Naive thymus-derived CD4-positive, alpha-beta T cell (primary cell): Measurements from ENCODE around the gene STK32C. TPM values are rescaled to one million over a fixed set of nuclear protein-coding genes. Genes with fewer than 3 reads are reported as not detected.
A peak's percentile ranks its signal among the peaks of the same experiment; 100 is the strongest.

ENCODE experiments used
- ATAC-seq: fragments of 150-1000 bp; cut with Tn5 transposase; 2 replicates; pipeline ENCODE4 v1.10.0; 2021; ENCODE audit warnings: mild to moderate bottlenecking, moderate library complexity
- CTCF ChIA-PET: fragments of 350-600 bp; sonication (Branson Sonifier 250); formaldehyde crosslinking; loops from one replicate; lab custom pipeline; 2021; ENCODE audit warnings: antibody characterized with exemption; lab: Charles Lee
- POLR2A ChIA-PET: fragments of 350-600 bp; sonication (Branson Sonifier 250); formaldehyde crosslinking; loops from one replicate; lab custom pipeline; 2021; ENCODE audit warnings: antibody characterized with exemption, inconsistent platforms; lab: Charles Lee
- DNase-seq, 9 donors: peaks; one replicate each; pipeline versions ENCODE4 v3.0.0 to v3.0.0-alpha.2; 2020 to 2022; ENCODE audit warnings: mixed read lengths in 1 of 9
- H3K27ac ChIP-seq: one replicate; pipeline ENCODE4 v1.7.0; 2013; ENCODE audit warnings: mild to moderate bottlenecking, low read depth, low read length, moderate library complexity
- H3K27me3 ChIP-seq, 2 donors: one replicate each; pipeline ENCODE4 v1.7.0; 2013; ENCODE audit warnings: low read length in 2 of 2, mild to moderate bottlenecking in 2 of 2, moderate library complexity in 2 of 2; ENCODE audit not compliant: control insufficient read depth in 2 of 2, insufficient read depth in 2 of 2
- H3K36me3 ChIP-seq, 3 experiments: 1 replicate in 2 of 3; 2 replicates in 1 of 3; pipeline ENCODE4 v1.7.0; 2013; ENCODE audit warnings: low read length in 3 of 3, mild to moderate bottlenecking in 3 of 3, moderate library complexity in 1 of 3; ENCODE audit not compliant: insufficient read depth in 3 of 3, control insufficient read depth in 2 of 3
- H3K4me1 ChIP-seq, 2 donors: one replicate each; pipeline ENCODE4 v1.7.0; 2013; ENCODE audit warnings: low read length in 2 of 2, mild to moderate bottlenecking in 2 of 2, moderate library complexity in 1 of 2; ENCODE audit not compliant: control insufficient read depth in 2 of 2, insufficient read depth in 2 of 2
- H3K4me3 ChIP-seq: 2 replicates; pipeline ENCODE4 v1.7.0; 2013; ENCODE audit warnings: mild to moderate bottlenecking, low read length
- H3K9me3 ChIP-seq, 3 experiments: 1 replicate in 2 of 3; 2 replicates in 1 of 3; pipeline ENCODE4 v1.7.0; 2013; ENCODE audit warnings: low read length in 3 of 3; ENCODE audit not compliant: control insufficient read depth in 2 of 3
- H3K27ac Mint-ChIP-seq, 9 donors: one replicate each; pipeline ENCODE4 v1.8.0; 2020 to 2022; ENCODE audit warnings: mixed read lengths in 9 of 9, mild to moderate bottlenecking in 8 of 9, moderate library complexity in 5 of 9, inconsistent platforms in 2 of 9
- H3K27me3 Mint-ChIP-seq, 5 donors: one replicate each; pipeline ENCODE4 v1.8.0; 2021 to 2022; ENCODE audit warnings: mixed read lengths in 5 of 5, mild to moderate bottlenecking in 1 of 5
- H3K36me3 Mint-ChIP-seq, 5 donors: one replicate each; pipeline ENCODE4 v1.8.0; 2020 to 2022; ENCODE audit warnings: mixed read lengths in 5 of 5, mild to moderate bottlenecking in 3 of 5, inconsistent platforms in 1 of 5
- H3K4me1 Mint-ChIP-seq, 7 donors: one replicate each; pipeline ENCODE4 v1.8.0; 2020 to 2022; ENCODE audit warnings: mixed read lengths in 7 of 7, mild to moderate bottlenecking in 3 of 7, inconsistent platforms in 1 of 7
- H3K4me3 Mint-ChIP-seq, 10 donors: one replicate each; pipeline ENCODE4 v1.8.0; 2020 to 2022; ENCODE audit warnings: mild to moderate bottlenecking in 10 of 10, mixed read lengths in 10 of 10, moderate library complexity in 6 of 10, inconsistent platforms in 2 of 10
- H3K9me3 Mint-ChIP-seq, 11 donors: one replicate each; pipeline ENCODE4 v1.8.0; 2020 to 2022; ENCODE audit warnings: mixed read lengths in 11 of 11, mild to moderate bottlenecking in 4 of 11, inconsistent platforms in 1 of 11, moderate library complexity in 1 of 11
- intact Hi-C, 2 donors: fragments of 100-400 bp; cut with micrococcal nuclease; formaldehyde crosslinking; loops; one replicate each; pipeline ENCODE4 v1.15.1; 2023
- polyA plus RNA-seq, 2 donors: library from polyadenylated mRNA; unstranded; fragments of 300-500 nt; fragmentation: Illumina TruSeq; gene quantifications; one replicate each; pipeline ENCODE4 v1.2.3, GENCODE V29; 2021
- total RNA-seq, 6 experiments: library from RNA in 5 of 6; stranded (reverse) in 5 of 6; gene quantifications; 1 replicate in 5 of 6; 2 replicates in 1 of 6; pipeline ENCODE4 v1.2.3 and lab custom pipeline; 2021 to 2026

The STK32C gene
- total and polyA plus RNA-seq, 7 experiments from 2014 or later, result 4.6 to 19.4 (median 11.8) TPM

GRCh38 chr10:132202070-132202970 lies 105.4 kb downstream of the STK32C start:
- Histone ChIP-seq H3K4me1 (no peaks in the 10 kb centered on the region), H3K36me3 (peaks cover 0 to 12% (median 0%) of the 10 kb centered on the region in 3 experiments), H3K4me3 (no peak overlapping the region), H3K27ac (no peak overlapping the region), H3K9me3 (no peaks in the 10 kb centered on the region), H3K27me3 (no peaks in the 10 kb centered on the region)
- H3K9me3 Mint-ChIP-seq, result no peaks in the 10 kb centered on the region
- no peaks in the 10 kb centered on the region for H3K27me3 Mint-ChIP-seq
- H3K27ac Mint-ChIP-seq, result no peak overlapping the region
- H3K36me3 Mint-ChIP-seq, result peaks cover 0 to 2% (median 0%) of the 10 kb centered on the region in 5 donors
- DNase-seq, result peak in 1 of 9 donors; percentile 6
- intact Hi-C loops, result no loop called here
- peaks cover 0 to 2% (median 0%) of the 10 kb centered on the region in 7 donors for H3K4me1 Mint-ChIP-seq
- ChIA-PET CTCF (no interaction called here), POLR2A (no interaction called here)
- no peak for ATAC-seq
- no peak overlapping the region for H3K4me3 Mint-ChIP-seq

GRCh38 chr10:132201111-132201969 lies 106.4 kb downstream of the STK32C start:
- no peak overlapping the region for H3K27ac ChIP-seq
- H3K36me3 ChIP-seq, result peaks cover 0 to 12% (median 0%) of the 10 kb centered on the region in 3 experiments
- Mint-ChIP-seq H3K4me1 (peaks cover 0 to 2% (median 0%) of the 10 kb centered on the region in 7 donors), H3K27ac (peak overlapping the region in 1 of 9 donors; percentile 32), H3K4me3 (no peak overlapping the region), H3K9me3 (no peaks in the 10 kb centered on the region), H3K36me3 (peaks cover 0 to 2% (median 0%) of the 10 kb centered on the region in 5 donors), H3K27me3 (no peaks in the 10 kb centered on the region)
- DNase-seq (peak in 1 of 9 donors; percentile 4), ATAC-seq (no peak)
- intact Hi-C loops, result no loop called here
- no peaks in the 10 kb centered on the region for H3K9me3 ChIP-seq
- no peaks in the 10 kb centered on the region for H3K4me1 ChIP-seq
- no peak overlapping the region for H3K4me3 ChIP-seq
- ChIA-PET POLR2A (no interaction called here), CTCF (no interaction called here)
- no peaks in the 10 kb centered on the region for H3K27me3 ChIP-seq

- no peak overlapping the region for H3K27ac Mint-ChIP-seq
- H3K27ac ChIP-seq, result no peak overlapping the region
- ChIA-PET CTCF (no interaction called here), POLR2A (no interaction called here)
- no peaks in the 10 kb centered on the region for H3K27me3 Mint-ChIP-seq
- no peak overlapping the region for H3K4me3 Mint-ChIP-seq
- DNase-seq, result peak in 1 of 9 donors; percentile 4
- no peaks in the 10 kb centered on the region for H3K4me1 ChIP-seq
- H3K4me1 Mint-ChIP-seq, result peaks cover 0 to 2% (median 0%) of the 10 kb centered on the region in 7 donors
- peaks cover 0 to 12% (median 0%) of the 10 kb centered on the region in 3 experiments for H3K36me3 ChIP-seq
- no peak overlapping the region for H3K4me3 ChIP-seq
- ATAC-seq, result no peak
- peaks cover 0 to 2% (median 0%) of the 10 kb centered on the region in 5 donors for H3K36me3 Mint-ChIP-seq
- intact Hi-C loops, result no loop called here
- H3K27me3 ChIP-seq, result no peaks in the 10 kb centered on the region
- no peaks in the 10 kb centered on the region for H3K9me3 Mint-ChIP-seq
- H3K9me3 ChIP-seq, result no peaks in the 10 kb centered on the region
Measured at GRCh38 chr10:132200344-132201110, 107.2 kb downstream of the STK32C start.

- Histone ChIP-seq H3K9me3 (no peaks in the 10 kb centered on the region), H3K27ac (no peak overlapping the region), H3K4me3 (no peak overlapping the region), H3K4me1 (no peaks in the 10 kb centered on the region), H3K27me3 (no peaks in the 10 kb centered on the region), H3K36me3 (peaks cover 0 to 12% (median 0%) of the 10 kb centered on the region in 3 experiments)
- no peak overlapping the region for H3K4me3 Mint-ChIP-seq
- H3K27me3 Mint-ChIP-seq, result no peaks in the 10 kb centered on the region
- peaks cover 0 to 2% (median 0%) of the 10 kb centered on the region in 5 donors for H3K36me3 Mint-ChIP-seq
- ATAC-seq (no peak), DNase-seq (no peak)
- peak overlapping the region in 1 of 9 donors; percentile 19 for H3K27ac Mint-ChIP-seq
- no peaks in the 10 kb centered on the region for H3K9me3 Mint-ChIP-seq
- intact Hi-C loops, result no loop called here
- ChIA-PET POLR2A (no interaction called here), CTCF (no interaction called here)
- peaks cover 0 to 1% (median 0%) of the 10 kb centered on the region in 7 donors for H3K4me1 Mint-ChIP-seq
Measured at GRCh38 chr10:132199854-132200311, 107.9 kb downstream of the STK32C start.

GRCh38 chr10:132199268-132199853 lies 108.4 kb downstream of the STK32C start:
- intact Hi-C loops, result no loop called here
- ChIA-PET CTCF (no interaction called here), POLR2A (no interaction called here)
- Mint-ChIP-seq H3K4me1 (no peaks in the 10 kb centered on the region), H3K36me3 (peaks cover 0 to 2% (median 0%) of the 10 kb centered on the region in 5 donors), H3K27me3 (no peaks in the 10 kb centered on the region), H3K9me3 (no peaks in the 10 kb centered on the region), H3K27ac (no peak overlapping the region), H3K4me3 (no peak overlapping the region)
- Histone ChIP-seq H3K4me3 (no peak overlapping the region), H3K27ac (no peak overlapping the region), H3K4me1 (no peaks in the 10 kb centered on the region), H3K36me3 (peaks cover 0 to 12% (median 0%) of the 10 kb centered on the region in 3 experiments), H3K27me3 (no peaks in the 10 kb centered on the region), H3K9me3 (no peaks in the 10 kb centered on the region)
- no peak for ATAC-seq
- no peak for DNase-seq
